Right lobe of liver (tissue), 4 donors: Measurements from ENCODE around the gene SCLT1.

ENCODE experiments used
- CTCF ChIP-seq, 4 donors: fragments of 200-600 bp in 3 of 4; fragments of 450-650 bp in 1 of 4; IDR thresholded peaks; one replicate each; pipeline versions ENCODE4 v1.5.1 to v1.8.0; 2016 to 2022; ENCODE audit warnings: antibody characterized with exemption in 4 of 4, mild to moderate bottlenecking in 2 of 4
- POLR2A ChIP-seq: fragments of 450-650 bp; IDR thresholded peaks from one replicate; pipeline ENCODE4 v1.6.1; 2017; ENCODE audit warnings: antibody characterized with exemption, mild to moderate bottlenecking
- donor health status: DM: no; HTN: no; CAD: no.
- donor health status: DM: no; HTN: no; CAD: no.
- donor health status: DM: no; HTN: yes; CAD: no.

GRCh38 chr4:128986019-128986418, 107.3 kb downstream of the SCLT1 start:
- TF ChIP-seq CTCF (IDR thresholded peaks at IDR 0.05), result no peak
- TF ChIP-seq POLR2A, result no peak
